ENCODE measurements around the gene TRIM62.

DNA sequence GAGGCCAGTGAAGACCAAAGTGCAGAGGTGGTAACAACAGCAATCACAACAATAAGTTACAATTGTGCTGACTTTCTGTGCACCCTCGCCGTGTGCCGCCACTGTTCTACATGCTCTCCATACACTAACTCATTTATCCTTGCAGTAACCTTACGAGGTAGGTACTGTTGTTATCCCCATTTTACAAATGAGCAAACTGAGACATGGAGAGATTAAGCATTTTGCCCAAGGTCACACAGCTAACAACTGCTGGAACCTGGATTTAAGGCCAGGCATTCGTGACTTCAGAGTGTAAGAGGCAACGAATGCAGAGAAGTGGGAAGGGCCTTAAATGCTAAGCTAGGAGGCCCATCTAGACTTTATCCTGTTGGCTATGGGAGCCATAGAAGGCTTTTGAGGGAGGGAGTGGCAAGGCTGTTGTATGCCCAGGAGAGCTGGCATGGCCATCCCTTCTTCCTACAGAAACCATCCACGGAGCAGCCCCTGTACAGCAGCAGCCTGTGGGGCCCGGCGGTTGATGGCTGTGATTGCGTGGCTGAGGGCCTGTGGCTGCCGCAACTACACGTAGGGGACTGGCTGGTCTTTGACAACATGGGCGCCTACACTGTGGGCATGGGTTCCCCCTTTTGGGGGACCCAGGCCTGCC, 64.3 kb downstream of the TRIM62 start:
- no peak for TF ChIP-seq CTCF (conservative IDR thresholded peaks at IDR 0.05; ENCODE audit: low read depth, low read length)
- TF ChIP-seq EZH2 (IDR thresholded peaks at IDR 0.05; ENCODE audit: borderline replicate concordance, low read depth, low read length, poor library complexity, severe bottlenecking) = no peak

All from A673 (cell line).